AG04449 (cell line): Measurements from ENCODE around the gene GPRASP3.
"Not testable (repeated sequence)": the region's sequence is repeated elsewhere in the genome, so short reads cannot be mapped to it uniquely, and the experiment has no call there.

ENCODE experiments used
- CTCF ChIA-PET: fragments of 350-600 bp; formaldehyde crosslinking; extraction: SDS; loops from one replicate; lab custom pipeline; 2021; ENCODE audit warnings: antibody characterized with exemption; lab: Yijun Ruan, JAX
- POLR2A ChIA-PET: fragments of 400-600, 350-600 bp; formaldehyde crosslinking; extraction: SDS; loops from one replicate; lab custom pipeline; 2020; ENCODE audit warnings: antibody characterized with exemption, inconsistent platforms; lab: Yijun Ruan, JAX
- DNase-seq: peaks from one replicate; pipeline ENCODE4 v3.0.0-alpha.2; 2010; ENCODE audit warnings: low read depth, low spot score
- H3K4me3 ChIP-seq: 2 replicates; pipeline ENCODE4 v1.5.1; 2011; ENCODE audit warnings: low read depth, mild to moderate bottlenecking, control low read depth, low read length
- TF ChIP-seq, protein P1 (sequence below): IDR thresholded peaks from one replicate; pipeline ENCODE4 v1.5.1; 2011; ENCODE audit warnings: mild to moderate bottlenecking, moderate library complexity, low read length, control low read depth, inconsistent platforms; ENCODE audit not compliant: insufficient read depth; ENCODE audit errors: missing control alignments

GPRASP3 gene

DNA sequence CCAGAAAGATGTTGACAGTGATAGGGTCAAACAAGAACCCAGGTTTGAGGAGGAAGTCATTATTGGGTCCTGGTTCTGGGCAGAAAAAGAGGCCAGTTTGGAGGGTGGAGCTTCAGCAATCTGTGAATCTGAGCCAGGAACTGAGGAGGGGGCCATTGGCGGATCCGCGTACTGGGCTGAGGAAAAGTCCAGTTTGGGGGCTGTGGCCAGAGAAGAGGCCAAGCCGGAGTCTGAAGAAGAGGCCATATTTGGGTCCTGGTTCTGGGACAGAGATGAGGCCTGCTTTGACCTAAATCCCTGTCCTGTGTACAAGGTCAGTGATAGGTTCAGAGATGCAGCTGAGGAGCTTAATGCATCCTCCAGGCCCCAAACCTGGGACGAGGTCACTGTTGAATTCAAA lies 4.6 kb upstream of the GPRASP3 start:
- POLR2A ChIA-PET = no interaction called here
- no peak for DNase-seq
- no peak overlapping the region for H3K4me3 ChIP-seq
- TF ChIP-seq, protein P1, sequence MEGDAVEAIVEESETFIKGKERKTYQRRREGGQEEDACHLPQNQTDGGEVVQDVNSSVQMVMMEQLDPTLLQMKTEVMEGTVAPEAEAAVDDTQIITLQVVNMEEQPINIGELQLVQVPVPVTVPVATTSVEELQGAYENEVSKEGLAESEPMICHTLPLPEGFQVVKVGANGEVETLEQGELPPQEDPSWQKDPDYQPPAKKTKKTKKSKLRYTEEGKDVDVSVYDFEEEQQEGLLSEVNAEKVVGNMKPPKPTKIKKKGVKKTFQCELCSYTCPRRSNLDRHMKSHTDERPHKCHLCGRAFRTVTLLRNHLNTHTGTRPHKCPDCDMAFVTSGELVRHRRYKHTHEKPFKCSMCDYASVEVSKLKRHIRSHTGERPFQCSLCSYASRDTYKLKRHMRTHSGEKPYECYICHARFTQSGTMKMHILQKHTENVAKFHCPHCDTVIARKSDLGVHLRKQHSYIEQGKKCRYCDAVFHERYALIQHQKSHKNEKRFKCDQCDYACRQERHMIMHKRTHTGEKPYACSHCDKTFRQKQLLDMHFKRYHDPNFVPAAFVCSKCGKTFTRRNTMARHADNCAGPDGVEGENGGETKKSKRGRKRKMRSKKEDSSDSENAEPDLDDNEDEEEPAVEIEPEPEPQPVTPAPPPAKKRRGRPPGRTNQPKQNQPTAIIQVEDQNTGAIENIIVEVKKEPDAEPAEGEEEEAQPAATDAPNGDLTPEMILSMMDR = no peak
- CTCF ChIA-PET = no interaction called here

DNA sequence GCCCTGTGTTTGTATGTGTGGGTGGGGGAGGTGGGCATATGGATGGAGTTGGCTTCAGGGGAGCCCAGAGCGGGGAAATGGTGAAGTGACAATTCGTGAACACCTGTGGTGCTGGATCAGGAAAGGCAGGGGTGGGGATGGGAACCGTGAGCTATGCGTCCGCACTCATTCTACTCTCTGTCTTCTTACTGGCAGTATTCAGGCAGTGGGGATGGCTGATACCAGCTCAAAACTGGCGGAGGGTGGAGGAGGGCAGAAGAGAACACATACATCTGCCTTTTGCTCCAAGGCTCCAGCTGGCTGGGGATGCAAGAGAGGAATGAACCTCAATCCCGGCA lies 595 bp downstream of the GPRASP3 start:
- DNase-seq, POLR2A ChIA-PET, CTCF ChIA-PET: not testable (repeated sequence)
- peak overlapping the region; percentile 65 for H3K4me3 ChIP-seq

DNA sequence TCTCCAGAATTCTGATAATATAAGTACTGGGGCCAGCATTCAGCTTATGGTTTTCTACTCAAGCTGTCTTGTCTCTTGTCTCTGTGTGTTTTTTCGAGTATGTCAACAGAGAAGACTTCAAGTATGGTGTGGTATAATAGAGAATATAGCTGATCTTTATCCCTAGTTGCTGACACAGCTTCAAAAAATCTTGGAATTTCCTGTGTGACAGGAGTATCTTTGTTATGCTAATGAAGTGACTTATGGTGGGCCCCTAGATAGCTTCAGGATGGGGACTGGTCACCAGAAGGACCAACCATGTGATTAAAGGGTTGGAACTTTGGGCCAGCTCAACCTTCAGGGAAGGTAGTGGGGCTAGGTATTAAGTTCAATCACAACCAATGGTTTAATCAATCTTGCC lies 2.9 kb downstream of the GPRASP3 start:
- CTCF ChIA-PET = interaction anchor here (0.8 kb wide), 1 partner anchor 10 kb away, joined by 3 read pairs; no protein-coding TSS in a partner anchor
- TF ChIP-seq, protein P1 = no peak
- POLR2A ChIA-PET = no interaction called here
- no peak for DNase-seq
- H3K4me3 ChIP-seq = no peak overlapping the region

DNA sequence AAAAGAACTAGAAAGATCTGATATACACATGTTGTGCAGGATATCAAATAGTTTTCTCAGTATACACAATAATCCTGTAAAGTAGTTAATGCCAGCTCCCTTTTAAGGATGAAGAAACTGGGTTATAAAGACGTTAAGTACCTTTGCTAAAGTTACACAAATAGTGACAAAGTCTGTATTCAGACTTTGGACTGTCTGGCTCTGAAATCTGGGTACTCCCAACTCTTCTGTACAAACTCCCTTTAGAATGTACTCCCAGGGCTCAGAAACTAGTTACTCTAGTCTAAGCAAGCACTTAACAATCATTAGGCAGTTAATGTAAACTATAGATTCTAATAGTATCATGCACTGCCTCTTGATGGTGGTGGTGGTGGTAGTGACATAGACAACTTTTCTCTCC lies 7.2 kb downstream of the GPRASP3 start:
- TF ChIP-seq, protein P1 = no peak
- CTCF ChIA-PET = no interaction called here
- no peak overlapping the region for H3K4me3 ChIP-seq
- POLR2A ChIA-PET = no interaction called here
- DNase-seq = no peak

DNA sequence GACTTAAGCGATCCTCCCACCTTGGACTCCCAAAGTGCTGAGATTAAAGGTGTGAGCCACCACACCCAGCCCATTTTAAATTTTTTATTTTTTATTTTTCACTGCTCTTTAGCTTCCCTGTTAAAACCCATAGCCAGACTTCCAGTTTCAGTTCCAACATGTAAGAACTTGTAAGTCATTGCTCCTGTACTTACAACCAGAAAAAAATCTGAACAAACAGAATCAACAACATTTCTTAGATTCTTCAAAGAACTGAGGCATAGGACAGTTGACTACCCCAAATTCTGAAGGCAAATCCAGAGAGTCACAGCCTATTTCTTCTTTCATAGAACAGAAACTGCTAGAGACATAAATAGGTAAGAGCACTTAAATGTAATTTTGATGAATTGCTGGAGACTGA lies 8.1 kb downstream of the GPRASP3 start:
- TF ChIP-seq, protein P1 = no peak
- H3K4me3 ChIP-seq = no peak overlapping the region
- CTCF ChIA-PET = no interaction called here
- DNase-seq = no peak
- POLR2A ChIA-PET = no interaction called here

DNA sequence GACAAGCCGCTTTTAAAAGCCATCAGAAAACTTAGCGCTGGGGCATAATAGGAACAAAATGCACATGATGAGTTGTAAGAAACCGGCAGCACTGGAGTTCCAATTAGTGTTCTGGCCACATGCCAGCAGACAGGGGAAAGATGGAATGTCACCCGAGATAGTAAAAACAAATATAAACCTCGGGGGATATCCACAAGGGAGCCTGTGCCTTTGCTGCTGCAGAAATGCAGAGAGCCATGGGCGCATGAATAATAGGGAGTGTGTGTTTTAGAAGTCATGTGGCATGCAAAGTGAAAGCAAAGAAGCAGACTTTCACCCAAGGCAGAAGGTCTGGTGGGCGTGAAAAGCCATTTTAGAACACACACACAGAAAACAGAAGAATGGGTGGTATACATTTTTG lies 19.1 kb downstream of the GPRASP3 start:
- H3K4me3 ChIP-seq = no peak overlapping the region
- POLR2A ChIA-PET = no interaction called here
- CTCF ChIA-PET = no interaction called here
- TF ChIP-seq, protein P1 = no peak
- DNase-seq = no peak

DNA sequence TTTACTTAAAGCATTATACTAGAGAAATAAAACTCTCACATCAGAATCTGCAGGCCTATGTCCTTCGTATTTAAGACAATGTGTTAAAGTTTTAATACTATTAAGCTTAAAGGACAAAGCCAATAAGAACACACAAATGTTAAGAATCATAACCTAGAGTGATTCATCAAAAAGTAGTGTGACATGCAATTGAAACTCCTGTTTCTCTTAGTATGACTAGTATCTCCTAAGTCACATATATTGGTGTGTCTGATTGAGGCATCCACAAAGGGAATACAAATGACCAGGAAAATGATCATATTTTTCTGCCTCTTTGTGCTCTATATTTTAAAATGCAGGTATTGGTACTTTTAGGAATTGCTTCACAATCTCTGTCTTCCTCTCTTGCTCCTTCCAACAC lies 23.8 kb downstream of the GPRASP3 start:
- CTCF ChIA-PET = no interaction called here
- DNase-seq = no peak
- POLR2A ChIA-PET = no interaction called here
- no peak overlapping the region for H3K4me3 ChIP-seq
- TF ChIP-seq, protein P1 = no peak
